Right kidney (tissue), 1 donor: ENCODE measurements around the gene CEP70.
"Not testable (repeated sequence)": the region's sequence is repeated elsewhere in the genome, so short reads cannot be mapped to it uniquely, and the experiment has no call there.

Experiments used
- DNase-seq: peaks from one replicate; pipeline ENCODE4 v3.0.0-alpha.2; 2016

CEP70 gene

GRCh38 chr3:138513090-138513843 is 80.8 kb downstream of the CEP70 start:
- DNase-seq = no peak

GRCh38 chr3:138511945-138512344 is 82.1 kb downstream of the CEP70 start:
- DNase-seq = no peak

GRCh38 chr3:138509586-138509985 is 84.5 kb downstream of the CEP70 start:
- DNase-seq = no peak

GRCh38 chr3:138507524-138507923 is 86.5 kb downstream of the CEP70 start:
- DNase-seq = no peak

GRCh38 chr3:138498991-138499390 is 95.1 kb downstream of the CEP70 start:
- DNase-seq = no peak

GRCh38 chr3:138497851-138498250 is 96.2 kb downstream of the CEP70 start:
- no peak for DNase-seq

GRCh38 chr3:138497021-138497420 is 97.0 kb downstream of the CEP70 start:
- DNase-seq = no peak

GRCh38 chr3:138496436-138496835 is 97.6 kb downstream of the CEP70 start:
- no peak for DNase-seq

GRCh38 chr3:138495638-138496037 is 98.4 kb downstream of the CEP70 start:
- not testable (repeated sequence) for DNase-seq

- no peak for DNase-seq
Observed at GRCh38 chr3:138494607-138494929, 99.5 kb downstream of the CEP70 start.

GRCh38 chr3:138493804-138494606 is 100.1 kb downstream of the CEP70 start:
- no peak for DNase-seq

- DNase-seq = no peak
Observed at GRCh38 chr3:138492980-138493675, 100.9 kb downstream of the CEP70 start.

- no peak for DNase-seq
Observed at GRCh38 chr3:138491971-138492370, 102.1 kb downstream of the CEP70 start.

GRCh38 chr3:138486580-138486979 is 107.5 kb downstream of the CEP70 start:
- not testable (repeated sequence) for DNase-seq

GRCh38 chr3:138484672-138485071 is 109.4 kb downstream of the CEP70 start:
- DNase-seq = not testable (repeated sequence)

GRCh38 chr3:138479438-138479863 is 114.6 kb downstream of the CEP70 start:
- DNase-seq = no peak

- no peak for DNase-seq
Observed at GRCh38 chr3:138477801-138478200, 116.3 kb downstream of the CEP70 start.

- no peak for DNase-seq
Observed at GRCh38 chr3:138477120-138477519, 116.9 kb downstream of the CEP70 start.

- no peak for DNase-seq
Observed at GRCh38 chr3:138476526-138476925, 117.5 kb downstream of the CEP70 start.

GRCh38 chr3:138474163-138474562 is 119.9 kb downstream of the CEP70 start:
- DNase-seq = no peak

GRCh38 chr3:138473391-138473790 is 120.7 kb downstream of the CEP70 start:
- no peak for DNase-seq

GRCh38 chr3:138472141-138472825 is 121.8 kb downstream of the CEP70 start:
- DNase-seq = no peak

GRCh38 chr3:138471481-138471880 is 122.6 kb downstream of the CEP70 start:
- no peak for DNase-seq
